PFSK-1 (cell line): ENCODE measurements around the gene UBE2QL1.

Experiments used
- POLR2AphosphoS5 ChIP-seq: IDR thresholded peaks from 2 replicates; pipeline ENCODE4 v1.6.1; 2012; ENCODE audit warnings: low read depth, mild to moderate bottlenecking, control low read depth, low read length, moderate library complexity
- TAF1 ChIP-seq: IDR thresholded peaks from 2 replicates; pipeline ENCODE4 v1.6.1; 2012; ENCODE audit warnings: low read length, control low read depth, borderline replicate concordance; ENCODE audit not compliant: insufficient read depth

DNA sequence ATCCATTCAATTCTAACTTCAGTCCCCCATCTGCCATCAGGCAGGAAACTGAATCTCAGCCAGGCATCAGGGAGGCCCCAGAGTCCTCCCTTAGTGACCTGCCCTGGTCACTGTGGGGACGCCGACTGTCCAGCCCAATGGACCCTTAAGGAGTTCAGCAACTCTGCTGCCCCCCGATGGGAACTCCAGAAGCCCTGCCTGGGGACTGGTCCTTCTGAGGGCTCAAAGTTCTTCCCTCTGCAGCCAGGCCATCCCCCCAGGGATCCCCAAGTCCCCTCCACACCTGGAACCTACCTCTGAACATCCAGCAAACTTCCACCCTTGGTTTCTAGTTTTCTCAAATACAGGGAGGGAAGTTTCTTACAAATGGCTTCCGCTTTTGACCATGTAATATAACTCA lies 76.8 kb downstream of the UBE2QL1 start:
- TF ChIP-seq POLR2AphosphoS5 (no peak), TAF1 (no peak)
